ENCODE measurements around the gene UTF1. TPM values are rescaled to one million over a fixed set of nuclear protein-coding genes. Genes with fewer than 3 reads are reported as not detected.

UTF1 gene
- total RNA-seq, 2 donors from 2014 or later: not detected

DNA sequence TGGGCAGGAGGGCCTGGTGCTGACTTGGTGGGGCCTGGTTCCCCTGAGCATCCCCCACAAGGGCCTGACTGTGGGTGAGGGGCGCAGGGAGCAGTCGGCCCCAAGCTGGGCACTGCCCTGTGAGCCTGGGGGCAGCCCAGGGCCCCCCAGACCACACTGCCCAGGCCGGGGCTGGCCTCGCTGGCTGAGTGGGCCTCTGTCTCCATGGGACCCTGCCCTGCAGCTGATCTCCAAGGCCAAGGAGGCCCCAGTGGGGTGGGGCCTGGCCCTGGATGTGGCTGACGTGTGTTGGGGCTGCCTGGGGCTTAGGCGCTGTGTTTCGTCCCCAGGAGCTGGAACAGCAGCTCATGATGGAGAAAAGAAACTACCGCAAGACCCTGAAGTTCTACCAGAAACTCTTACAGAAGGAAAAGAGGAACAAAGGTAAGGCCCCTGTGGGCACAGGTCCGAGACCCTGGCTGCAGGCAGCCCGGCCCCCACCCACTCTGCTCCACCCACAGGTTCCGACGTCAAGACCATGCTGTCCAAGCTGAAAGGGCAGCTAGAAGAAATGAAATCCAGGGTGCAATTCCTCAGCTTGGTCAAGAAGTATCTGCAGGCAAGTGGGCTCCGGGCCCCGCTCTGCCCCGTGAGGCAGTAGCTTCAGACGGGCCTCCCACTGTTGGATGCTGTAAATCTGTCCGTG lies 23.5 kb upstream of the UTF1 start:
- DNase-seq (ENCODE audit: low spot score) (no peak), ATAC-seq (ENCODE audit: insufficient number of reproducible peaks, low FRiP score, low read depth) (no peak)
- no peaks in the 10 kb centered on the region for H3K4me1 ChIP-seq (ENCODE audit: control insufficient read depth in 1 of 2, low read depth in 2 of 2)
- no peak overlapping the region for H3K4me3 ChIP-seq
- TF ChIP-seq, protein P1, sequence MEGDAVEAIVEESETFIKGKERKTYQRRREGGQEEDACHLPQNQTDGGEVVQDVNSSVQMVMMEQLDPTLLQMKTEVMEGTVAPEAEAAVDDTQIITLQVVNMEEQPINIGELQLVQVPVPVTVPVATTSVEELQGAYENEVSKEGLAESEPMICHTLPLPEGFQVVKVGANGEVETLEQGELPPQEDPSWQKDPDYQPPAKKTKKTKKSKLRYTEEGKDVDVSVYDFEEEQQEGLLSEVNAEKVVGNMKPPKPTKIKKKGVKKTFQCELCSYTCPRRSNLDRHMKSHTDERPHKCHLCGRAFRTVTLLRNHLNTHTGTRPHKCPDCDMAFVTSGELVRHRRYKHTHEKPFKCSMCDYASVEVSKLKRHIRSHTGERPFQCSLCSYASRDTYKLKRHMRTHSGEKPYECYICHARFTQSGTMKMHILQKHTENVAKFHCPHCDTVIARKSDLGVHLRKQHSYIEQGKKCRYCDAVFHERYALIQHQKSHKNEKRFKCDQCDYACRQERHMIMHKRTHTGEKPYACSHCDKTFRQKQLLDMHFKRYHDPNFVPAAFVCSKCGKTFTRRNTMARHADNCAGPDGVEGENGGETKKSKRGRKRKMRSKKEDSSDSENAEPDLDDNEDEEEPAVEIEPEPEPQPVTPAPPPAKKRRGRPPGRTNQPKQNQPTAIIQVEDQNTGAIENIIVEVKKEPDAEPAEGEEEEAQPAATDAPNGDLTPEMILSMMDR (IDR thresholded peaks at IDR 0.05): no peak
- H3K9me3 ChIP-seq: no peaks in the 10 kb centered on the region
- H3K27me3 ChIP-seq (replicated peaks; ENCODE audit: insufficient read depth): no peaks in the 10 kb centered on the region
- no peaks in the 10 kb centered on the region for H3K36me3 ChIP-seq
- no peak overlapping the region for H3K27ac ChIP-seq

DNA sequence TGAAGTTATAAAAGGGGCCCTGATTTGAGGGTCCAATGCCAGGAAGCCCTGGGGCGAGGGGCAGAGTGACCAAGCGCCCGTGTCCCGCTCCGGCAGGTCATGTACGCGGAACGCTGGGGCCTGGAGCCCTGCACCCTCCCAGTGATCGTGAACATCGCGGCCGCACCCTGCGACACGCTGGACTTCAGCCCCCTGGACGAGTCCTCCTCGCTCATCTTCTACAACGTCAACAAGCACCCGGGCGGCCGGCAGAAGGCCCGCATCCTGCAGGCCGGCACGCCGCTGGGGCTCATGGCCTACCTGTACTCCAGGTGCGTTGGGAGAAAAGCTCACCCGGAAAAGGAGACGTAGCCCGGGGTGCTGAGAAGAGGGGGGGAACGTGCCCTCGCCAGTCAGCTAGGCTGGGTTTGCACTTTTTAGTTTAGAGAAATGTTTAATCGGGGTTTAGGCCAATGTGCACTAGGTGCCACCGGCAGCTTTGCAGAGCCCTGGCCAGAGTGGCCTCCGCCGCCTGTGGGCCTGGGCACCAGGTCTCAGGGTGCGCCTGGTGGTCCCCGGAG lies 22.9 kb upstream of the UTF1 start:
- DNase-seq (ENCODE audit: low spot score): no peak
- Histone ChIP-seq H3K27ac (no peak overlapping the region), H3K4me3 (no peak overlapping the region), H3K27me3 (replicated peaks; ENCODE audit: insufficient read depth) (no peaks in the 10 kb centered on the region), H3K36me3 (no peaks in the 10 kb centered on the region), H3K4me1 (ENCODE audit: control insufficient read depth in 1 of 2, low read depth in 2 of 2) (no peaks in the 10 kb centered on the region), H3K9me3 (no peaks in the 10 kb centered on the region)
- TF ChIP-seq, protein P1 (IDR thresholded peaks at IDR 0.05): no peak
- no peak for ATAC-seq (ENCODE audit: insufficient number of reproducible peaks, low FRiP score, low read depth)

DNA sequence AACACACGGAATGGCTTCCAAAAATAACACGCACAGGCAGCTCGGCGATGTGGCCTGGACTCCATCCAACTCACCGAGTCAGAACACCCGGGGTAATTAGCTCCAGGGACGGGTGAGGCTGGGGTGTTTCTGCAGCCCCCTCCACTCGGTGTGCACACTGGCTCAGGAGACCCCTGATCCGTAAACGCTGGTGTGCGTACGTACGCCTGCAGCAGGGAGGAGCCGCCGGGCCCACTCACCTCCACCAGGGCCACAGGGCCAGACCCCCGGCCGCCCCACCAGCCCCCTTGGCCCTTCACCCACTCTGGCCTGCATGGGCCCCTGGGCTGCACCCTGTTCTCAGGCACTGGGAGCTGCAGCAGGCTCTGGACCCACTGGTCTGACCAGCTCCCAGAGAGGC lies 22.4 kb upstream of the UTF1 start:
- Histone ChIP-seq H3K4me1 (ENCODE audit: control insufficient read depth in 1 of 2, low read depth in 2 of 2) (no peaks in the 10 kb centered on the region), H3K27me3 (replicated peaks; ENCODE audit: insufficient read depth) (no peaks in the 10 kb centered on the region), H3K36me3 (no peaks in the 10 kb centered on the region), H3K9me3 (no peaks in the 10 kb centered on the region), H3K27ac (no peak overlapping the region), H3K4me3 (no peak overlapping the region)
- no peak for DNase-seq (ENCODE audit: low spot score)
- ATAC-seq (ENCODE audit: insufficient number of reproducible peaks, low FRiP score, low read depth): no peak
- TF ChIP-seq, protein P1 (IDR thresholded peaks at IDR 0.05): no peak

DNA sequence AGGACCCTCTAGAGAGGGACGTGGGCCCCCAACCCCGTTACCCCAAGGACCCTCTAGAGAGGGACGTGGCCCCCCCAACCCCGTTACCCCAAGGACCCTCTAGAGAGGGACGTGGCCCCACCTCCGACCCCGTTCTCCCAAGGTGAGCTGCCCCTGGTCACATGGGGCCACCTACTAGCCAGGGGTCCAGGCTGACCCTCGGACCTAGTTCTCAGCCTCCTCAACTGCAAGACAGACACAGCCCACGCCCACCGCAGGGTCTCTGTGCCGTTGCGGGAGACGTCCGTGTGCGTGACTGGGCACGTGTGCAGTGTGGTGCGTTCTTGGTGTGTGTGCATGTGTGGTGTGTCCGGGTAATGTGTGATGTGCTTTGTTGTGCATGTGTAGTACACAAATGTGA lies 21.6 kb upstream of the UTF1 start:
- Histone ChIP-seq H3K27ac (no peak overlapping the region), H3K4me1 (ENCODE audit: control insufficient read depth in 1 of 2, low read depth in 2 of 2) (no peaks in the 10 kb centered on the region), H3K4me3 (no peak overlapping the region), H3K9me3 (no peaks in the 10 kb centered on the region), H3K36me3 (no peaks in the 10 kb centered on the region), H3K27me3 (replicated peaks; ENCODE audit: insufficient read depth) (no peaks in the 10 kb centered on the region)
- ATAC-seq (ENCODE audit: insufficient number of reproducible peaks, low FRiP score, low read depth) (no peak), DNase-seq (ENCODE audit: low spot score) (no peak)
- TF ChIP-seq, protein P1 (IDR thresholded peaks at IDR 0.05): no peak

DNA sequence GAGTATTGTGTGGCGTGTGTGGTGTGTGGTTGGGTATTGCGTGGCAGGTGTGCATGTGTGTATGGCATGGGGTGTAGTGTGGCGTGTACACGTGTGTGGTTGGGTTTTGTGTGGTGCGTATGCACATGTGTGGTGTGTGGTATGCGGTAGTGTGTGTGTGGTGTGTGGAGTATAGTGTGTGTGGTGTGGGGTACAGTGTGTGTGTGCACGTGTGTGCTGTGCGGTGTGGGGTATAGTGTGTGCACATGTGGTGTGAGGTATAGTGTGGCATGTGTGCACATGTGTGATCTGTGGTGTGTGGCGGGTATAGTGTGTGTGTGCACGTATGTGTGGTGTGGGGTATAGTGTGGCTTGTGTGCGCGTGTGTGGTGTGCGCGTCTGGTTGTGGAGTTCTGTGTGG lies 20.9 kb upstream of the UTF1 start:
- TF ChIP-seq, protein P1 (IDR thresholded peaks at IDR 0.05): no peak
- no peaks in the 10 kb centered on the region for H3K27me3 ChIP-seq (replicated peaks; ENCODE audit: insufficient read depth)
- no peak for DNase-seq (ENCODE audit: low spot score)

More for the DNA sequence above, 20.9 kb upstream of the UTF1 start:
- H3K27ac ChIP-seq: no peak overlapping the region
- no peak for ATAC-seq (ENCODE audit: insufficient number of reproducible peaks, low FRiP score, low read depth)
- H3K4me1 ChIP-seq (ENCODE audit: control insufficient read depth in 1 of 2, low read depth in 2 of 2): no peaks in the 10 kb centered on the region
- H3K36me3 ChIP-seq: no peaks in the 10 kb centered on the region
- no peaks in the 10 kb centered on the region for H3K9me3 ChIP-seq
- H3K4me3 ChIP-seq: no peak overlapping the region

Measured in thoracic aorta (tissue), 2 donors.